Keratinocyte (primary cell): ENCODE results near the gene SDS.

ENCODE experiments used
- CTCF ChIP-seq, 3 experiments: IDR thresholded peaks in 1 of 3; conservative IDR thresholded peaks in 1 of 3; optimal IDR thresholded peaks in 1 of 3; 2 replicates in 2 of 3; 3 replicates in 1 of 3; pipeline versions ENCODE3 to v1.5.1; 2011; ENCODE audit warnings: low read length in 3 of 3, mild to moderate bottlenecking in 3 of 3, moderate library complexity in 2 of 3, control low read depth in 1 of 3, inconsistent platforms in 1 of 3; ENCODE audit not compliant: insufficient read depth in 2 of 3; ENCODE audit errors: extremely low read depth in 1 of 3
- EZH2 ChIP-seq: IDR thresholded peaks from one replicate; pipeline ENCODE4 v1.6.1; 2012; ENCODE audit warnings: inconsistent platforms, mild to moderate bottlenecking, low read length, moderate library complexity

- TF ChIP-seq CTCF (optimal IDR thresholded peaks at IDR 0.05 in 1 of 3, IDR thresholded peaks at IDR 0.05 in 1 of 3, conservative IDR thresholded peaks at IDR 0.05 in 1 of 3; ENCODE audit: extremely low read depth in 1 of 3, insufficient read depth in 2 of 3, low read length in 3 of 3) (no peak), EZH2 (no peak)
These were observed 24.2 kb upstream of the SDS start for GRCh38 chr12:113427882-113428281.
